Fibroblast of skin of right quadriceps (primary cell): ENCODE measurements around the gene IL1RAPL1.

ENCODE experiments used
- DNase-seq: peaks from one replicate; pipeline ENCODE4 v3.0.0-alpha.2; 2013

Gene IL1RAPL1

DNA sequence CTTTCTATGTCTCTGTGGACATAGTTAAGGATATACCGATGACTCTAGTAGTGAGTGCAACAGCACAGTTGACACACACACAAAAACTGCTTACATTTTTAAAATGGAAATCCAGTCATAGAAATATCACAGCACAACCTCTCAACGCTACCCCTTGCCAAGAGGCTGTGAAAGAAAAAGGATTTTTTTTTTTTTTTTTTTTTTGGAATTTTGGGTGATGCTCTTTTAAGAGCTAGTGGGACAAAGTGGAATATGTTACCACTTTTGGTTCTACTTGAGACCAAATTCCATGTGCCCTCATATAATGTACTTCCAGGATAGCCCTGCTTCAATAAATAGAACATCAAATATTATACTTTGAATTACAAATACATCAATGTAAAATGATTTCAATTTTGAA is 1247.1 kb downstream of the IL1RAPL1 start:
- no peak for DNase-seq

DNA sequence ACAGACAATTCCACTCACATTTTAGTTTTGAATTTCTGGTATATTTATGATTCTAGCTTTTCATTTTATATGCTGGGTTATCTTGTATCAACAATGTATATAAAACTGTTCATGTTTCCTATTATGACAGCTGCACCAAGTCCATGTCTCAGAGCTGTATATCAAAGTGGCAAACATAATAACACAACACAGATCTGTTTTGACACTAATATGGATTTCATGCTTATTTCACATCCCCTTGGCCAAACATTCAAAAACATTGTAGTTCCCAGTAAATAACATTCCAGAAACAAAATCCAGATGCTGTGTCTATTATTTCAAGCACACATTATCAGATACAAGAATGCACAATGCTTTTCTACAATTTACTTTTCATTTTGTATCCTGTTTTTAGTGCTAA is 1247.5 kb downstream of the IL1RAPL1 start:
- no peak for DNase-seq

DNA sequence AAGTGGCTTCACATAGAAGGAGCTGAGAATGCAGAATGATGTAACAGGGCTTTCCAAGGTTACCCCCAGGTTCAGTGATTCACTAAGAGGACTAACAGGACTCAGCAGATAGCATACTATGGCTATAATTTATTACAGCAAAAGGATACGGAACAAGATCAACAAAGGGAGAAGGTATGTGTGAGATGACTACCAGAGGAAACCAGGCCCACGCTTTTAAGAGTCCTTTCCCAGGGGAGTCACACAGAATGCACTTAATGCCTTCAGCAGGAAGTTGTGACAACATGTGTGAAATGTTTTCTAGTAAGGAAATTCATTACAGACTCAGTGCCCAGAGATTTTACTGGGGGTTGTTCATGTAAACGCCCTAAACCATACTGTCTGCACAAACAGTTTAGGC is 1254.5 kb downstream of the IL1RAPL1 start:
- peak; percentile 73 for DNase-seq

- no peak for DNase-seq
Measured at GRCh38 chrX:29842552-29842951, 1255.3 kb downstream of the IL1RAPL1 start.

DNA sequence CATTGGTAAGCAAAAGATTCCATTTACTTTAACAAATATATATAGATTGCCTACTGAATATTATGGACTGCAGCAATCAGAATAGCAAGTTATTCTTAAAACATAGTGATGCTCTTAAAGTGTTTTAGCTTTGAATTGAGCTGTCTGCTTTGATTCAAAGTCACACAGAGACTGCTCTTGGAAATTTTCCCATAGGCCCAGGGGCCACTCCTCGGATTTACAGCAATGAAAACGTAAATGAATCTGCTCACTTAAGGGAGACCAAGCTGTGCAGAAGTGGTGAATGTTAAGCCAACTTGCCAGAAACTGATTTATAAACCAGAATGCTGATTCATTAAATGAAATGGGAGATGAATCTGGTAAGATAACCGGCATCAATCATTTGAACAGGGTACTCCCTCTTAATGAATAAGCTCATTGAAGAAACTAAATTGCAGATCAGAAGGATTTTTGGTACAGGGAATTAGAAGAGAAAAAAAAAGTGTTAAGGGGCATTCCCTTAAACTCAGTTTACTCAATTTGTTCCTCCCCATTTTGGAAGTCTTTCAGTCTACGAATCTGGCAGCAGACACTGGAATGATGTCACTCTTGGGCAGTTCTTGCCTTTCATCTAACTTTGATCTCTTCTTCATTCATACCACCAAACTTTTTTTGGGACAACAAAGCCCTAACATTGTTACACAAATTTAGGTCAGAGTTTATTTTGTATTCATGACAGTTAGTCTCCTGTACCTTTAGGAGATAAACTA is 1264.8 kb downstream of the IL1RAPL1 start:
- no peak for DNase-seq

DNA sequence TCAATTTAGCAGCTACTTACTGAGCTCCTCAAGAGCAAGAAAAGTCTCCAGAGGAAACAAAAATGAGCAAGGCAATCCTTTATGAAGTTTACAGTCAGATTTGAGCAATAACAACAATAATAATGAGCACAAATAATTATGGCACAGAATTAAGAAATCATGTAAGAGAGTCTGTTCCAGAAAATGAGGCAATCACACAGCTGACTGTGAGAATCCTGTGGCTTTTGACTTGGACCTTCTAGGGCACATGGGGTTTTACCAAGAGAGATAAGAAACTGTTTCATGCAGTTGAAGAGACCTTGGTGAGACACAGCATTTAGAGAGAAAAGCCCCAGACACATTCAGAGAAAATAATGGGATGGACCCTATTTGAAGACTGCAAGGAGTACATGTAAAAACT is 1265.5 kb downstream of the IL1RAPL1 start:
- DNase-seq, result peak; percentile 1

DNA sequence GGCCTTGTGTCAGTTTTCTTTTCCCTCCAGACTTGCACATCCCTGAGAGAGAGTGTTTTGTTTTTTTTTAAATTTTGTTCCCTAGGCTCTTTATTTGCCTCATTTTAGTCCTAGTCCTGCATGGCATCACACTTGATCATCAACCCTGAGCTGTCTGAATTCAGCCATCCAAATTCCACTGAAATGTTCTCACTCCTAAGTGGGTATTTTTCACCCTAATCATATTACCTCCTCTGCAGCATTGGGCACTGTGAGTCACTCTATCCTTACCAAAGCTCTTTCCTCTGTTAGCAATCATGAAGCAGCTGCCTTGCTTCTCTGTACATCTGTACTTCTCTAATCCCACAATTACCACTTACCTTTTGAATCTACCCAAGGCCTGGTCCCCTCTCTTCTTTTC is 1271.5 kb downstream of the IL1RAPL1 start:
- peak; percentile 47 for DNase-seq

DNA sequence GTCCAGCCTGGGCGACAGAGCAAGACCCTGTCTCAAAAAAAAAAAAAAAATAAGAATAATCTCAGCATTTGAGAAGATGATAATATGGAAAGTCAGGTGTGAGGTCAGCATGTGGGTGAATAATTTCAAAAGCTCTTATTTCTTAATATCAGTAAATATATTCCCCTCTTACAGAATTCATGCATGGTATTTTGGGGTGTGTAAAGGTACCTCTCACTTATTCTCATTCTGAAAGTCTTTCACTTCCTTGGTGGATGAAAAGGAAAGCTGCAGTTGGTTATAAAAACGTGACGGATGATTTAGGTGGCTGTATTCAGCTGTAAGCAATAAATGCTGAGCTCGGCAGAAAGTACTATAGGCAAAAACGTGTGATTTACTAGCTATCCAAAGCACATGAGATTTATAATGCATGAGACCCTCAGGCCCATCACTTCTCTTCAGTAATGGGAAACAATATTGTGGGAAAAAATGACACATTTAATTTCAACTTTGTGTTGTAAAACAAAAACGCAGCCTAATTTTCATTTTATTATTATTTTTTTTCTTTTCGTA is 1275.0 kb downstream of the IL1RAPL1 start:
- no peak for DNase-seq

- no peak for DNase-seq
Measured at GRCh38 chrX:29867971-29868370, 1280.7 kb downstream of the IL1RAPL1 start.

GRCh38 chrX:29869837-29870236 is 1282.6 kb downstream of the IL1RAPL1 start:
- DNase-seq, result no peak

GRCh38 chrX:29870608-29871007 is 1283.4 kb downstream of the IL1RAPL1 start:
- DNase-seq, result no peak

GRCh38 chrX:29872831-29873230 is 1285.6 kb downstream of the IL1RAPL1 start:
- DNase-seq, result no peak

DNA sequence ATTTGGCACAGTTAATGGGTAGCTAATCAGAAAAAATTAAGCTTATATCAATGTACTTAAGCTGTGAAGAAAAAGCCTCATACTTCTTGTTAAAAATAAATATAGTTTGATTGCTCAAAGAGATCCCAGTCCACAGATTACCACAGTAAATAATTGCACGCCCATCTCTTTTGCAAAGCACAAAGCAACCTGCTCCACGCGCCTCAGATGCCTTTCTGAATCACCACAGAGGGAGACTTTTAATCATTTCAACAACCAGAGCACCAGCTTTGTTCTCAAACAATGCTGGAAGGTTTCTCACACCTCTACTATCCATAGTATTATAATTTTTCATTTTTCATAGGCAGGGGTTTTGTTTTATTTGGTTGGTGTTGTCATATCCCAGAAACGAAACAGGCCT is 1289.5 kb downstream of the IL1RAPL1 start:
- DNase-seq, result no peak

DNA sequence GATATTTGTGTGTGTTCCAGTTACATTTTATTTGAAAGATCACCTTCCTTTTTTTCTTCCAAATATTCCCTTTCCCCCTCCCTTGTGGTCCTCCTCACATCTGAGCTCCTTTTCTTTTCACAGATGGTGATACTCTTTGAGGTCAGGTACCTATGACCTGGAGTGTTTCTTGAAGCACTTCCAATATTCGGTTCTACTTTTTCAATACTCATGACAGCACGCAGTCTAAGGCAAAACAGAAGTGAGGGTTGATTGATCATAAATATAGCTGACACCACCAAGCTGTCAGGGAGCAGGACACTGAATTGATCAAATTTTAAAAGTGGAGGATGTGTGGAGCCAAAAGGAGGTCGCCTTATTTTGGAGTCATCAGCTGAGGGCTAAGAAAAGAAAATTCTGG is 1293.7 kb downstream of the IL1RAPL1 start:
- no peak for DNase-seq

DNA sequence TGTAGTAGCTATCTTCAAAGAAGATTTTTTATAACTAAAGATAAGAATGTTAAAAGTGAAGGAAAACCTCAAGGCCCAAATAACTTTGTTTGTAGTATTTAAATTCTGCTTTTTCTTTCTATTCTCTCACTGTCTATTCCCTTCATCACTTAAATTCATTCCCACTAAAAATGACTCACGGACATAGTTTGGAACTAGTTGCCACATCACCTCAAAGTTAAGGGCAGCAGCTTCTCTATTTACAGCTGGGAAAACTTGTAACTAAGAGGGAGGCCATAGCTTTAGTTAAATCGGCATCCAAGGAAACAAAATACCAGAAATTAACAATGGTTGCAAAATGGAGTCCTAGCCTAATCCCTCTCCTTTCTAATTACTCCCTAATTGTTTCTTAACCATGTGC is 1302.8 kb downstream of the IL1RAPL1 start:
- DNase-seq, result no peak

DNA sequence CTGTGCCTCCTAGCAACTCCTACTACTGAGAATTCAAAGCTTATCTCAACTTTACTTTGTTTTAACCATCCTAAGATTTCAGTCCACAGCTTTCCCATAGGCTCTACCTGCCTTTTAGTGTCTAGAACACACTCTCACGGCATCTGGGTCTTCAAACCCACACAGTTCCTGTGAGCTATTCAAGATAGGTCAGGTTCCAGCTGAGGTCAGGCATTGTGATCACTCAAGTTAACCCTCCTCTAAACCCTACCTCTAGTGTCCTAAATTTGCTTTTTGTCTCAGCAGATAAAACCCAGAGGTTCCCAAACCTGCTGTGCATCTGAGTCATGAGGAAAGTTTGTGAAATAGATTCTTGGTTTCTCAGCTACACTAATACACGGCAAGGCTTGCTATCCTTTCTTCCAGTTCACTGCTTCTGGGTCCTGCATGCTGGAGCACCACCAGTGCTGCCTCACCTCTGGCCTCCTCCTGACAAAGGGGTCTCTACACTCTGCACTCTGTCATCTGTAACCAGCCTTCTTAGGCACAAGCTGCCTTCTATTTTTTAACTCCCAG is 1303.5 kb downstream of the IL1RAPL1 start:
- no peak for DNase-seq

GRCh38 chrX:29902004-29902403 is 1314.8 kb downstream of the IL1RAPL1 start:
- no peak for DNase-seq

DNA sequence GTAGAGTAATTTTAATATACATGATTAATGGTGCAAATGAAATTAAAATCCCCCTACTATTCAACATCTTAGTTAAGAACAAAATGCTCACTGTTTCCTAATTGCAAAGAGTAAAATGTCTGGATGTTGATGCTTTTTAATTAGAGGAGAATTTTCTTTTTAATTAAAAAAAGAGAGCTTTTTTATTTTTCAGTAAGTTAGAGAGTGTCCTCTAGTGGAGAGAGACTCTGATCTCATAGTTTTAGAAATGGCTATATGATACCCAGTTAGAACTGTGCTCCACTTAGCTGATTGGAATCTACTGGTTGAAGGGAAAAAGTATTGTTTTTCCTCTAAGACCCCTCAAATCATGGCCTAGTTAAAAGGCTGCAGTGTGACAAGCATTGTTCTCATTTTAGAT is 1316.1 kb downstream of the IL1RAPL1 start:
- no peak for DNase-seq

DNA sequence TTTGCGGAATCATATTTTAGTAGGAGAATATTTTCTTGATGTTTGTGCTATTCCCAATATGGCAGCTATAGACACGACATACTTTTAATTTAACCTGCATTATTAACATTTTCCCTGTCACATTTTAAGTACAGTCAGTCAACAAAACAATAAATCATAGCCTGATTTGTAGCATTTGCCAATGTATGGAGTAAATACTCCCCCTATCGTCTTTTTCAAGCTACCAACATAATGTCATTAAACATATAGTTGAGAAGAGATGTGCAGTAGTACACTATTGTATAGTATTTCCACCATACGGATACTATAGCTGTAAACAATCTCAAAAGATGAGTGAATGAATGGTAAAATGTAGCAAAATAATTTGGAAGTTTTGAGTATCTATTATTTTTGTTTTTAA is 1324.4 kb downstream of the IL1RAPL1 start:
- no peak for DNase-seq

- no peak for DNase-seq
Measured at GRCh38 chrX:29913647-29914046, 1326.4 kb downstream of the IL1RAPL1 start.

DNA sequence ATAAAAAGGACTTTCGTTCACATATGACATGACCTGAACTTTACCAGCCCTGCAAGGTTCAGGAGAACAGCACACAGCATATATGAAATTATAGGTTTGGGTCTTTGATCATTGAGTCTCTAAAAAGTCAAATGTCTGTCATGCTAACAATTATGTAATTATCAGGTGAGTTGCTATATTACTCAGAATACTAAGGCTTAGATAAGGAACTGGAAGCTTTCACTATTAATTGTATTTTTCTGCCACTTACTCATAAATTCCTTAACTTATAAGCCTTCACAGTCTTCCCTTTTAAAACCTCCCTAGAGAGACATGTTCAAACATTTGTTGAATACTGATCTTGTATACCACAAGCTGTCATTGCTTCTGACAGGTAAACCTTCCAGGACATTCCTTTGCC is 1335.4 kb downstream of the IL1RAPL1 start:
- no peak for DNase-seq

DNA sequence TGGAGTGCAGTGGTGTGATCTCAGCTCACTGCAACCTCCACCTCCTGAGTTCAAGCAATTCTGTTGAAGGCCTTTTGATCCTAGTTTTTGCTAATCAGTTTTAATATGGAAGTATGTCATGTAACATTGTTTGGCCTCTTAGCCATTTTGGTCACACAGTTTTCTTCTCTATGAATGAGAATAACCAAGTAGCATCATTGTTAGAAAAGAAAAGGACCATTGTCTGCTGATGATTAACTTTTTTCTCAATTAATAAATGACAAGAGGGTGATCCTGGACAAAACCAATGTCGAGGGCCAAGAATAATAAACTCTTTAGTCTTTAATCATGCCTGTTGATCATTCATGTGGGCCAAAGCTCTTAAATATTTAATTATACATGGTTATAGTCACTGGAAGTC is 1338.8 kb downstream of the IL1RAPL1 start:
- DNase-seq, result no peak

- no peak for DNase-seq
Measured at GRCh38 chrX:29926659-29927058, 1339.4 kb downstream of the IL1RAPL1 start.

DNA sequence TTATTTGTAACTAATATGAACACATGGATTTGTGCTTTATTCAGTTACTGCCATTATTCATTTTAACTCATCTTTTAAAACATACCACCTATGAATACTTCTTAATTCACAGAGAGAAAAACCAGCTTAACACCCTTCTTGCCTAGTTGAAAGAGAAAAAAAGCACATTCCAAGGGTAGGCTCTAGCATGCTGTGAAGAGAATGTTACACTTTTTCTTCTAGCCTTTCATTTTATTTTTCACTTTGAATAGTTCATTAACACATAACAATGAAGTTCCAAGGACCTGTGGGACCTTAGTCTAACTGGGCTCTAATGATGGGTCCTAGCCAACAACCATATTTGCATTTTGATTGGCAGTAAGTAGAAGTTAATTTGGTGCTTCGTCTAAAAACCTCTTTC is 1348.2 kb downstream of the IL1RAPL1 start:
- DNase-seq, result no peak

- DNase-seq, result no peak
Measured at GRCh38 chrX:29940750-29941149, 1353.5 kb downstream of the IL1RAPL1 start.
